IMR-90 (cell line): Measurements from ENCODE around the gene BET1. TPM values are rescaled to one million over a fixed set of nuclear protein-coding genes. Genes with fewer than 3 reads are reported as not detected.

Source experiments
- SMC3 ChIP-seq: fragments of 150-350 bp; IDR thresholded peaks from 2 replicates; pipeline ENCODE4 v1.6.1; 2016; ENCODE audit warnings: low read depth, mild to moderate bottlenecking, antibody characterized with exemption, low read length, moderate library complexity
- polyA plus RNA-seq, 3 experiments: library from polyadenylated mRNA; depleted of rRNA; stranded (reverse); fragments of >200 nt; gene quantifications; 2 replicates each; pipeline ENCODE4 v1.2.3, GENCODE V29; 2012; ENCODE audit warnings: low replicate concordance in 1 of 3
- total RNA-seq: library from RNA; depleted of rRNA; stranded (reverse); fragments of >200 nt; gene quantifications from 2 replicates; pipeline ENCODE4 v1.2.3, GENCODE V29; 2012; rRNA removed

BET1 gene
- total and polyA plus RNA-seq, 2 of the 4 experiments (the other 2 are of a cell fraction): 9.9 to 33.2 TPM

GRCh38 chr7:93943816-93944540 lies 60.2 kb downstream of the BET1 start (continued):
- TF ChIP-seq SMC3: no peak

Other genes starting within 250 kb of the BET1 start
- 48.9 and 53.6 TPM in 2 replicates for gene TFPI2, start 113.6 kb downstream of the BET1 start, total RNA-seq
- gene TFPI2, start 113.6 kb downstream of the BET1 start, polyA plus RNA-seq (2012; rRNA removed): 99.0 and 121 TPM in 2 replicates
- not detected in 2 replicates for gene GNGT1, start 97.8 kb downstream of the BET1 start, total RNA-seq
- gene GNGT1, start 97.8 kb downstream of the BET1 start, polyA plus RNA-seq (2012; rRNA removed): not detected in 2 replicates
- 6.1 and 11.1 TPM in 2 replicates for gene GNG11, start 82.6 kb downstream of the BET1 start, total RNA-seq
- 10.1 and 10.5 TPM in 2 replicates for gene GNG11, start 82.6 kb downstream of the BET1 start, polyA plus RNA-seq (2012; rRNA removed)